ENCODE data around the gene YOD1. TPM values are rescaled to one million over a fixed set of nuclear protein-coding genes. Genes with fewer than 3 reads are reported as not detected.
"Not testable (repeated sequence)": the region's sequence is repeated elsewhere in the genome, so short reads cannot be mapped to it uniquely, and the experiment has no call there.

Gene YOD1
- polyA plus RNA-seq, 3 donors: 1.1 to 2.4 (median 1.9) TPM

DNA sequence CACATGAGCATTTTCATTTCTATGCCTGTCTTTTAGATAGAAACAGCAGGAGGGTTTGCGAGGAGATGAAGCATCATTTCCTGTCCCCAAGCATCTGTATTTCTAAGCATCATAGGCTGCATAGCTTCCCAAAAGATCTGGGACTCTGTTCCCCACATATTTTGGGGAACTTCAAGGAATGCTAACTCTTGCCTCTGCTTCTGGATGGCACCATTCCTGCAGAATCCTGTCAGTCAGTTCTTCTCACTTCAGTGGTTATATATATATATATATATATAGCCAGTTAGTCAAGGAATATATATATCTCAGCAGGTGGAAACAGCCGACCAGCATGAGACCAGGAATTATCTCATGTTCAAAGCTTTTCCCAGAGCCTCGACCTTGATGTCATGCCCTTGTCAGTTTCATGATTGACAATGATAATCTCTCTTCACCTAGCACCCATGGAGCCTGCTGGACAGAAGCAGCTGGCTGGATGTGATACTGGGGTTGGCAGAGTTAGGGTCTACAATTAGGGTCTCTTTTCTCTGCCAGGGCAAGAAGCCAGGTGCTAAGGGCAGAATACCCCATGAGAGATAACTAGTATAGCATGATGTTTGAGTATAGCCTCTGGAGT is 4.5 kb upstream of the YOD1 start:
- 56 to 79% (median 71%) methylated on average over 3 of the region's 3 CpGs for WGBS, 3 donors
- no peak overlapping the region for H3K27ac ChIP-seq (ENCODE audit: low read depth, low read length)

DNA sequence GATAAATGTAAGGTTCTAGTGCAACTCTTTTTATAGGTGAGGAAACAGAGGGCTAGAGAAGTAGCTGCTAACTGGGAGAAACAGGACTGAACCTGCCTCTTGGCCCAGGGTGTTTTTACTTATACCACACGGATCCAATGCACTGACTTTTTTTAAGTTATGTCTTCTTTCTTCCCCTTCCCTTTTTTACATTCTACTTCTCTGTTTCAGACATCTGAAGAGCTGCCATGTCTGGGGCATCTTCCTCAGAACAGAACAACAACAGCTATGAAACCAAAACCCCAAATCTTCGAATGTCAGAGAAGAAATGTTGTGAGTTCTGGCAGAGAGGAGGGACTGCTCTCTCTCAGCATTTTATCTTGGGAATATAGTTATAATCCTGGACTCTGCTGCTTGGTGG is 3.5 kb upstream of the YOD1 start:
- WGBS, 3 donors: 33 to 82% (median 36%) methylated on average over 2 of the region's 2 CpGs
- no peak overlapping the region for H3K27ac ChIP-seq (ENCODE audit: low read depth, low read length)

DNA sequence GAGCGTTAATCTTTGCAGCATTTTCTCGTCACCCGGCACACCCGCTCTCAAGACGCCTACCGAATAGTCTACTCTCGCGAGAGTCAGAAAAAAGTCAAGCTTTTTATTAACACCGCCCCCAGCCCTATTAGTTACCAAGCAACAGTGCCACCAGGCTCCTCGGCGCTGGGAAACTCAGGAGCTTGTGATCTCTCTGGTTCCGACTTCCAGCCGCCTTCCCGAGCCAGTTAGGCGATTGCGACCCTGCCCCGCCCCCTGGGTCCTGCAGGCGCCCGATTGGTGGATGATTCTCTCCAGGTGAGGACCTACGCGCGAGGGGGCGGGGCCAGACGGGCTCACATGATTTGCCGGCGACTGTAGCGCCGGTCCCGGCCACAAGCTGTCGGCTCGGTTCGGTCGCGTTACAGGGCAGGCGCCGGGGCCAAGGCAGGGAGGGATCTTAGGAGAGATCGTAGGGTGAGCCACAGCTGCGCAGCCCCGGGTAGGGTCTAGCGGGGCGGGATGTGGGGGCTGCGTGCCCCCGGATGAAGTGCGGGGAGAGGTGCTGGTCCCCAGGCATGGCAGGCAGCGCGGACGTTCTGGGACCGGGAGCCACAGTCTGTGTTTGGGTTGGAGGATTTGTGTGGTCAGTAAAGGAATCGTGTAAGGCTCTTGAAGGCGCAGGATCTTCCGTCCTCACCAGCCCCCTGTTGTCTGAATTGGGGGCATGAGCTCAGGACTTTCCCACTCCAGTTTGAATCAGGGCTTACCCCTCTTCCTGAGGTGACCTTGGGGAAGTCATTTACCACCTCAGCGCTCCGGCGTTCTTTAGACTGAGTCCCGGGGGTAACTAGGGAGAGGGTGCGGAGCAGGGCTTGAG is 2.1 kb upstream of the YOD1 start, which contains the start of gene PFKFB2:
Gene PFKFB2 (plus strand): TSS at position 365 of the 859 bp plus-strand sequence. CDS start 1,443 bp downstream, outside the sequence.
- 1 to 5% (median 3%) methylated on average over 56 of the region's 56 CpGs for WGBS, 3 donors
- H3K27ac ChIP-seq (ENCODE audit: low read depth, low read length): peak within 1 kb of the TSS; percentile 66

DNA sequence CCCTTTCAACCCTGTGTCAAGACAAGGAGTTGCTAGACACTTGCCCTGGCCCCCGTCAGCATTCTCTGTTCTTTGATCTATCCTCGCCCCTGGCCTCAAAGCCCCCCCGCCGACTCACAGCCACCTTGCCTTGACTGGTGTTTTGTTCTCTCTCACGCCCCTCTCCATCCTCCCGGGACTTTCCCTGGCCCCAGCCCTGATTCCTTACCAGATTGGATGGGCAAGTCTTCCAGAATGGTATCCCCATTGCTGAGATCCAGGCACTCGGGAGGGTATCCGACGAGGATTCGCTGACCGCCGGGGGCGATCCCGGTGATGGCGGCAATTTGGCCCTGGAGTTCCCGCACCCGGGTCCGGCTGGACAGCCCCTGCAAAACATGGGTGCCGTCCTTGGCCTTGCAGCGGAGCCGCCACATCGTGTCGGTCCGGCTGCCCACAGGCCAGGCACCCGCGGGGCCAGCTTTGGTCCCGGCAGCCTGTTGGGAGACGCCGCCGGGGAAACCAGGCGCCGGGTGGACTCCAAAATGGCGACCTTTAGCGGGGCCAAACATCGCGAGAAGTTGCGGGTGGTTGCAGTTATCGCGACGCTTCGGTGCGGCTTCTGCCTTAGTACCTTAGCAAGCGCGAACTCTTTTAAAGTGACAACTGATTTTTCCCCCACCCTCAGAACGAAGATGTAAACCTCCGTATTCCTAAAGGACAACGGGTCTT is 373 bp downstream of the YOD1 start:
- WGBS, 3 donors: 0 to 1% (median 0%) methylated on average over 45 to 47 of the region's 47 CpGs

DNA sequence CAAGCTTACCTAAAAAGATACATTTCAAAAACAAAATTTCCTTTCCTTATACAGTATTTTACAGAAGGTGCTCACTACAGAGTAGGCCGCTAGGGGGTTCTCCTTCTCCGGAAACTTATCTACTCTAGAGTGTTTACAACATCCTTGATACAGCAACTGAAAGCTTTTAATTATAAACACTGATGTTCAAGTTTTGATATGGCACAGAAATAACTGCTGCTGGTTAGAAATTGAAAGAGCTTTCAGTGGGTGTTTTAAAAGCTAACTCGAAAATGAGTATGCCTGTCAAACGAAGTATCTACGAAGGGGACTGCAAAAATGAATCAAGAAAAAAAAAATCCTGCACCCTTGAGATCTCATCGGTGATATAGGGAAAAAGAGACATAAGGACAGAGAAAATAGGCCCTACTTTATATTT is 1.0 kb downstream of the YOD1 start:
- H3K27ac ChIP-seq (ENCODE audit: low read depth, low read length): no peak overlapping the region
- 0 to 1% (median 1%) methylated on average over 6 of the region's 6 CpGs for WGBS, 3 donors

More for the DNA sequence above, 373 bp downstream of the YOD1 start:
- no peak overlapping the region for H3K27ac ChIP-seq (ENCODE audit: low read depth, low read length)

DNA sequence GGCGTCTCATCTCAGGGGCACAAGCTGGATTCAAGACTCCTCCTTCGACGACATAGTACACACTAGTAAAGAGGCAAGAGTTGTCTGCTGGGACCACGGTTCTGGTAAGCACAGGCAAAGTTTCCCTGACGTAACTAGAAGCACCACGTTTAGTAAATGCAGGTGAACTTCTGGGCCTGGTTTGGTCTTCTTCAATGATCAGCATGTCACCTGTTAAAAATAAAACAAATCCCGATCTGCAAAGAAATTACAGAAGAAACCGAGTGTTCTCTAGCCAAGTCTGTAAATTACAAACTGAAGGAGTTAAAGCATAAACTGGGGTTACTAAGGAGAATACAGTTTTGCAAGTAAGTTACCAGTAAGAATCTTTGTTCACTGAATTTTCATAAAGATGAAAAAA is 1.5 kb downstream of the YOD1 start:
- 52 to 66% (median 57%) methylated on average over 8 of the region's 8 CpGs for WGBS, 3 donors
- no peak overlapping the region for H3K27ac ChIP-seq (ENCODE audit: low read depth, low read length)

DNA sequence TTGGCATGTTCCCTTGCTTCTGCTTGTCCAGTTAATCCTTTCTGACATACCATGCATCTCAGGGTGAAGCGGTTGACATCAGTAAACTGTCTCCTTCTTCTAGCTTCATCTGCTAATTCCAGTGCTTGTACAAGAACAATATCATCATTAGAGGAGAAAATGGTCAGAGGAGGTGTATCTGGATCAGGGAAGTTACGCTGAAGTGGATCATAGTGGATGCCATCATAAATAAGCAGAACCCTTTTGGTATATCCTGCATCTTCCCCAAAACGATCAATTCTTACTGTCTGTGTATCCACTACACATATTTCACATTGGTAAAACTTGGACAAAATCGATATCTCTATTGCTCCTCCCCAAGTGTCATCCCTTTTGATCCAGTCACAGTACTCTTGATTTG is 2.0 kb downstream of the YOD1 start:
- 79 to 91% (median 90%) methylated on average over 4 of the region's 4 CpGs for WGBS, 3 donors
- H3K27ac ChIP-seq (ENCODE audit: low read depth, low read length): no peak overlapping the region

DNA sequence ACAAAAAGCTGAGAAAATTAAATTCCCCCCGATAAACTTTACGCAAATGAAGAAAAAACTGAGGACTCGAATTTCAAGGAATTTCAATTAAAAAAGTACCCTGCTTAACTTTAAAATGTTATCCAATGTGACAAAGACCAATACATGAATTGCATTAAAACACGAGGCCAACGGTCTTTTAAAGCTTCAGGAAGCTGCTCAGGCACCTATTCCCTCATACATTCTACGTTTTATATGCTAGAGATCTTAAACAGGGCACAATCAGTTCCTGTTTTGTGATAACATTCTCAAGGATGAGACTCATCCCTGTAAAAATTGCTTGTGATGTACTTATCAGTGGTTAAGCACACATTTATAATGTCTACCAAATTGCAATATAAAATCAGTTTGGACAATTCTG is 3.0 kb downstream of the YOD1 start:
- H3K27ac ChIP-seq (ENCODE audit: low read depth, low read length): no peak overlapping the region
- WGBS, 3 donors: 75 to 81% (median 76%) methylated on average over 6 of the region's 6 CpGs

DNA sequence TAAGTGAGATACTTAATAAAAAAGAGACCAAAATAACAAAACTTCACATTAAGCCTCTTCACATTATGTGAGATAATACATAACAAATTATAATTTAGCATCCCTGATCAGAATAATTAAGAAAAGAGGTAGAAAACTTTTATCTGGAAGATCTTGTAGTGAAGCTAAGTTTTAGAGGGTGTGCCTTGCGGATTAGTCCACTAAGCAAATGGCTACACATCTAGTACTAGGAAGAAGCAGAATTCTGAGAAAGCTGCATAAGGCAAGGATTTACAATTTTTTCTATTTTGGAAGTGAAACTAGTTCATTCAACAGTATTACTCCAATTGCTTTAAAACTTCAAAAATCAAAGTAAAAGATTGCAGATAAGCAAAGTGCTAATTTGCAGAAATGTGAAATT is 3.5 kb downstream of the YOD1 start:
- whole genome bisulfite sequencing, 3 donors: 91 to 93% (median 92%) methylated on average over 1 of the region's 1 CpG
- H3K27ac ChIP-seq (ENCODE audit: low read depth, low read length): no peak overlapping the region

DNA sequence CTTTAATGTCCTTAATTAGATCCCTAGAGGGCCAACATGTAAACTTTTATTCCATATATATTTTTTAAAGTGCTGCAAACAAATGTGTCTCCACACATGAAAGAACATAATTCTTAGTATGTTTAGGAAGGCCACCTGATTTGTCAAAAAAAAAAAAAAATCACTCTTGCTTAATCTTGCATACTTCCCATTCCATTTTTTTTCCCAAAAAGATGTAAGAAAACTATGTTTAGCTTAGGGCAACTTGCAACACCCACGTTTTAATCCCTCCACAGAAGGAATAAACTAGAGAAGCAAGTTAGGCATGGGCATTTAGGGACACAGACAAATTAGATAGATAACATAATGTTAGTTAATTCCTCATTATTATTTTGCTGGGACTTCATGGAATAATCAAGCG is 5.6 kb downstream of the YOD1 start:
- H3K27ac ChIP-seq (ENCODE audit: low read depth, low read length): no peak overlapping the region
- 62 to 74% (median 66%) methylated on average over 2 of the region's 2 CpGs for WGBS, 3 donors

DNA sequence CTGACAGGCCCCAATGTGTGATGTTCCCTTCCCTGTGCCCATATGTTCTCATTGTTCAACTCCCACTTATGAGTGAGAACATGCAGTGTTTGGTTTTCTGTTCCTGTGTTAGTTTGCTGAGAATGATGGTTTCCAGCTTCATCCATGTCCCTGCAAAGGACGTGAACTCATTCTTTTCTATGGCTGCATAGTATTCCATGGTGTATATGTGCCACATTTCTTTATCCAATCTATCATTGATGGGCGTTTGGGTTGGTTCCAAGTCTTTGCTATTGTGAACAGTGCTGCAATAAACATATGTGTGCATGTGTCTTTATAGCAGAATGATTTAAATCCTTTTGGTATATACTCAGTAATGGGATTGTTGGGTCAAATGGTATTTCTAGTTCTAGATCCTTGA is 9.6 kb downstream of the YOD1 start:
- not testable (repeated sequence) for H3K27ac ChIP-seq (ENCODE audit: low read depth, low read length)
- 84 to 93% (median 85%) methylated on average over 2 of the region's 2 CpGs for WGBS, 3 donors

DNA sequence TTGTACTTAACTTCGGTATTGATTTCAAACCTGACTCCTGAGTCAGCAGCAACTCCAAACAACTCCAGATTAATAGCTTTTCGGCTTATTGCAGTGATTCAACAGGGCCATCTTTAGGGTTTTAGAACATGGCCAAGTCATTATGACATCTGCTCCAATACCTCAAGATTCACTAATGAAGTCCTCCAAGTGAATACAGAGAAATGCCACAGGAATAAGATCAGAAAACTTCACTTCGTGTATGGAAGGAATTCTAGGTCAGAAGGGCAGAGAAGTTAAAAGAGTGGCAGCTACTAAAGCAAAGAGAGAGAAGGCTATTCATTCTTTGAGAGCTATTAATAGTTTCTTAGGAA is 10.9 kb downstream of the YOD1 start:
- WGBS, 3 donors: 24 to 73% (median 71%) methylated on average over 3 of the region's 3 CpGs
- no peak overlapping the region for H3K27ac ChIP-seq (ENCODE audit: low read depth, low read length)

DNA sequence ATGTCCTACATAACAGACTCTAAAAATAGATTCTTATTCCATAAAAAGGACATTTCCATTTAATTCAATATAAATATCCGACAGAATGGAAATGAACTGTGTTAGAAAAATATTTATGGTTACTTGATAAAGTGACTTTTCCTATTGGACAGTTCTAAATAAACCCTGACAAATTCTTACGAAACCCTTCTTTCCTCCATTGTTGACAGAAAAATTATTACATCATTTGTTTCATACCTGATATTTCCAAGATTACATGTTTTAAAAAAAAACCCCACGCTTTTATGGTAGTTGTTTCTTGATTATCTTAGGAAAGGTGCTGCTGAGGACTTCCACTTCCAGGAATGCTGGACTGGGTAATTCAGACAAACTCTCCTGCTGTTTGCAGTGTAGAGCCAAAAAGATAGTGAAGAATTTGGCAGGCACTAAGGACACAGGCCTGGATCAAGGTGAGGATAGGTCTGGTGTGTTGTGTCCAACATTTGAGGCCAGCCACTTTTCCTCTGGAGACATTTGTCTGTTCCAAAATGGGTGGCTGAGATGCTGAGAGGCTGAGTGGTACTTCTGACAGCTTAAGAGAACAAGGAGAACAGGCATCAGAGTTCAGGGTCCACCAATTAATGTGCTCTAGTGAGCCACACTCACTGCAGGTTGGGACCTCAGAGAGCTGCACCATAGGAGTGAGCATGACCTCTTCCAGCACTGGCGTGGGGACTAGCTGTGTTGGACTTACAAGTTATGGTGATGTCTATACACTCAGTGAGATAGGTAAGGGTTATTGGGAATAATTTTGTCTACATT is 11.4 kb downstream of the YOD1 start:
- no peak overlapping the region for H3K27ac ChIP-seq (ENCODE audit: low read depth, low read length)
- 30 to 84% (median 81%) methylated on average over 4 of the region's 4 CpGs for WGBS, 3 donors

DNA sequence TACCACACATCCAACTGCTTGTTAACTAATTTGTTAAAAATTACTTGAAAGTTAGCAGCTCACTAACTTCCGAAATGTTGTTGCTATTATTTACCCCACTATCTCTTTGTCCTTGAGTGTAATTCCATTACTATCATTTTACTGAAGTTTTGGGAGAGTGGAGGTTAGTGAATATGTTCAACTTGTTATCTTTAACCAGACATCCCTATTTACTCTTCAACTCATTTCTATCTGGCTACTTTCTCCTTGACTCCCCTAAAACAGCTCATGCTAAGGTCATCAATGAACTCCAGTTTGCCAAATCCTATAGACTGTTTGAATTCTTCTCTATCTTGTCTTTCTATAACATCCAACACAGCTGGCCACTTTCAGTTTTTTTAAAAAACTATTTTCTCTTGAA is 14.1 kb downstream of the YOD1 start:
- no peak overlapping the region for H3K27ac ChIP-seq (ENCODE audit: low read depth, low read length)
- WGBS, 3 donors: 86 to 96% (median 93%) methylated on average over 1 of the region's 1 CpG

DNA sequence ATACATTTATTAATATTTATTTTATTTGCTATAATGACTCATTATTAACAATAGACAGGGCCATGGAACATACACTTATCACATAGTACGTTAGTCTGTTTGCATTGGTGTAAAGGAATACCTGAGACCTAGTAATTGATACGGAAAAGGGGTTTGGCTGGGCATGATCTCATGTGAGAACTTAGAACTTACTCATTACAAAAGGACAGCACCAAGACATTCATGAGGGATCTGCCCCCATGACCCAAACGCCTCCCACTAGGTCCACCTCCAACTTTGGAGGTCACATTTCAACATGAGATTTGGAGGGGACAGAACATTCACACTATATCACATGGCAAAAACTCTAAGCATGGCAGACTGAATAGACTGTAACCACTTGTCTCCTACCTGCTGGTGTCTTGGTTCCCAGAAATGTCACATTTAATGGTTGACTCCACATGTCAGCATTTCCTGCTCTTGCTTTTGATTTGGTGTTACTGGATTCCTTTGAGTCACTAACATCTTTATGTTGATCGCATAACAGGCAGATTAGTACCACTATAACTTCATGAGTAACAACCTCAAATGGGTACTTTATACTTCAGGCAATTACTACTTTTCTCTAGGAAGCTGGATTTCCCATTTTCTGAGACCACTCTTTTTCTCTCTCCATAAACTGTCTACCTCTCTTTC is 15.0 kb downstream of the YOD1 start:
- no peak overlapping the region for H3K27ac ChIP-seq (ENCODE audit: low read depth, low read length)
- 70 to 94% (median 92%) methylated on average over 4 of the region's 4 CpGs for WGBS, 3 donors

DNA sequence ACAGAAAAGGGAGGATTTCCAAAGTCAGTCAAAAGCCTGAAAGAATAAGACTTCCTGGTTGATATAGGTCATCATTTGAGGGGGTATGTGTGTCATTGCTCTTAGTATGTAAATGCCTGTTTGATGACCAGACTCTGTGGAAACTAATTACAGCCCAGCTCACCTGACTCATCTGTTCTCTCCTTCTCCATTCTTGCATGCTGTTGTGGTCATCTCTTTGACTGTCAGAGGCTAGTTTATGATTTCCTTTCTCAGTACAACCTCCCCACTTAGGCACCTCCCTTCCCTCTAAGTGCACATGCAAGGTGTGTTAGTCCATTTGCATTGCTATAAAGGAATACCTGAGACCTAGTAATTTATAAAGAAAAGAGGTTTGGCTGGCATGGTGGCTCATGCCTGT is 16.0 kb downstream of the YOD1 start:
- H3K27ac ChIP-seq (ENCODE audit: low read depth, low read length): no peak overlapping the region

DNA sequence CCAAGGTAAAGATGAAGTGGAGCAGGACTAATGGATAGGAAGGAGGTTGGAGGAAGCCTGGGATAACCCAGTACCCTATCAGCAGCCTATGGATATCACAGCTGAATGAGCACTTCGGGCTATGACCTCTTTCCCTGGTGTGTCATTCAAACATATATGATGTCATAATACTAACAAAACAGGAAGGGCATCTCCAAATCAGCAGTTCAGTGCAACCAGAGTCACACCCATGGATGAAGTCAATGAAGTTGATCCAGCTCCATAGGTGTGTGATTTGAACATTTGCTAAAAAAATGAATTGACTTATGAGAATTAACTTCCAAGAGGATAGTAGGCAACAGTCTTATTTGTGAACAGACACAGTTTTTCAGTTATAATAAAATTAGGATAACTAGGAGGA is 16.8 kb downstream of the YOD1 start:
- H3K27ac ChIP-seq (ENCODE audit: low read depth, low read length): no peak overlapping the region
- WGBS, 3 donors: 72 to 78% (median 73%) methylated on average over 1 of the region's 1 CpG

DNA sequence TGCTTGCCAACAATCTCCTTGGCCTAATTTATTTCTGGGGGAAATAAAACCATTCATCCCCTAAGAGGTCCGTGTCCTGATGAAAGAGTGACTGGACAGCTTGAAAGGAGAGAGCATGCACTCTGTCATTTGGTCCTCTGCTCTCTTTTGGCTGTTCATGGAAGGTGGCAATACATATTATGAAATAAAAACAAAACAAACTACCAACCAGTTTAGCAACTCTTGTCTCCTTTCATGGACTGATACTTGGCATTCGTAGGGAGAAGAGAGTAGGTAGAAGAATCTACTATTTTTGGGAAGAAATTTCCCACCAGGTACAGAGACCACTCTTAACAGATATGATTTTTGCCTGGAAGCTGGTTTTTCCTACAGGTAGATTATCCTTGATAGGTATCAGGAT is 17.7 kb downstream of the YOD1 start:
- H3K27ac ChIP-seq (ENCODE audit: low read depth, low read length): no peak overlapping the region
- WGBS, 3 donors: 36 to 77% (median 64%) methylated on average over 2 of the region's 2 CpGs

Data from adipose tissue (tissue), 3 donors.